HTERT RPE-1 (cell line): Measurements from ENCODE around the gene FBXO11.
"Not testable (repeated sequence)": the region's sequence is repeated elsewhere in the genome, so short reads cannot be mapped to it uniquely, and the experiment has no call there.

ENCODE experiments used
- in situ Hi-C: fragments of 300-500 bp; cut with MboI; formaldehyde crosslinking; loops from 4 replicates; pipeline ENCODE4 v1.14.3; 2020; ENCODE audit warnings: low sequenced_read_pairs

The FBXO11 gene

GRCh38 chr2:47906157-47907038 is at the start of gene FBXO11:
TSS of gene FBXO11 (minus strand) at chr2:47906498. CDS start at chr2:47905720, 778 bp downstream.
- in situ Hi-C loops: no loop called here

DNA sequence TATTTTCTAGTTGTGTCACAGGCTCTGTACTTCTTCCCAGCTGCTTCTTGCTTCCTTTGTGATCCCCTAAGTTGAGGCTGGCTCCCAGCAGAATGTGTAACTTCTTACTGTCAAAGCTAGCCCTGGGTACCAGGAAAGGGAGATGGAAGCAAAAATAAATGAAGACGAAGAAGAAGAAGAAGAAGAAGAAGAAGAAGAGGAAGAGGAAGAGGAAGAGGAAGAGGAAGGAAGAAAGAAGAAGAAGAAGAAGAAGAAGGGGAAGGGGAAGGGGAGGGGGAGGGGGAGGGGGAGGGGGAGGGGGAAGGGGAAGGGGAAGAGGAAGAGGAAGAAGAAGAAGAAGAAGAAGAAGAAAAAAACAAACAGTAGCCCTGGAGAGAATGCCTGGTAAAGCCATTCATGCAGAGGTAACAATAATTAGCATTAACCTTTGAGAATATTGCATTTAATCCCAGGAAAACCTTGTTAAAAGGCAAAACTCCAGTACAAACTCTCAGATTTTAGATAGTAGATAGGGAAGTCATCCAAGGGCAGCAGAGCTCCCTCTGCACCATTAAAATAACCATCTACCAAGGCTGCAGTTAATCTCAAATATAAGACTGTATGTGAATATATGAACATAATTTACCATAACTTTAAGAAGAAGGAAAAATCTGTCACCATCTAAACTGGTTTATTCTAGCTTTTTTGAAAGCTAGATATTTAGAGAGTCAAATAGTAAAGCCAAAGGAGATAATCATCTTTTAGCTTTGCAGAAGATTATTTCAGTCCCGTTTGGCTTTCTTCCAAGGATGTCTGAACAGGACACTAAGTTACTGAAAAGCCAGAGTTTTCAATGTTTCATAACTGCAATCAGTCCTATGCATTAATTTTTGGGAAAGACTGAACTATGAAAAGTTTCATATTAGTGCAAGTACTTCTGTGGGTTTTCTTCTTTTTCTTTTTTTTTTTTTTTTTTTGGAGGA is 44.3 kb upstream of the FBXO11 start:
- in situ Hi-C loops: no loop called here

- in situ Hi-C loops: no loop called here
Observed at GRCh38 chr2:47946593-47946992, 40.3 kb upstream of the FBXO11 start.

DNA sequence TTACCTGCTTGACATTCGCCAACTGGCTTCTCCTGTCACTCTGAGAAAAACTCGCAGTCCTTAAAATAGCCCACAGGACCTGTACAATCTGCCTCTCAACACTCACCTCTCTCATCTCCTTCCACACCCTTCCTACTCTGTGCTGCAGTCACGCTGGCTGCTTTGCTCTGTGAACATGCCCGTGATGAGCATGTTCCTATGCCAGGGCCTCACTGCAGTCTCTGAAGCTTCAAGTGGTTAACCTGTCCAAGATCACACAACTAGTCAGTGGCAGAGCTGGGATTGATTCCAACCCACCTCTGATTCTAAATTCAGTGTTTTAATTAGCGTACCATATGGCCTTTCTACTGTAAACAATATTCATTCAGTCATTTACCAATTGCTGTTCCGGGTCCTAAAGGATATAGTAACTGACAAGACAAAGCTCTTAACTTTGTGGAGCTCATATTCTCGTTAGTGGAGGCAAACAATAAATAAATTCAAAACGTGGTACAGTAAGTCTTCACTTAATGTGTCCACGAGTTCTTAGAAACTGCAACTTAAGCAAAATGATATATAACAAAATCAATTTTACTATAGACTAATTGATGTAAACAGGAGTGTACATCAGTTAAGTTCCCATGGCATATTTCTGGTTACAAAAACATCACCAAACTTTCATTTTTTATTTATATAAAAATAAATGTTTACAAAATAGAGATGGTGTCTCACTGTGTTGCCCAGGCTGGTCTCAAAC is 38.9 kb upstream of the FBXO11 start:
- in situ Hi-C loops: no loop called here

GRCh38 chr2:47941936-47942335 is 35.6 kb upstream of the FBXO11 start:
- in situ Hi-C loops: no loop called here

- in situ Hi-C loops: no loop called here
Observed at GRCh38 chr2:47937677-47938076, 31.4 kb upstream of the FBXO11 start.

- in situ Hi-C loops: no loop called here
Observed at GRCh38 chr2:47935071-47935470, 28.8 kb upstream of the FBXO11 start.

- in situ Hi-C loops: no loop called here
Observed at GRCh38 chr2:47918043-47918442, 11.7 kb upstream of the FBXO11 start.

DNA sequence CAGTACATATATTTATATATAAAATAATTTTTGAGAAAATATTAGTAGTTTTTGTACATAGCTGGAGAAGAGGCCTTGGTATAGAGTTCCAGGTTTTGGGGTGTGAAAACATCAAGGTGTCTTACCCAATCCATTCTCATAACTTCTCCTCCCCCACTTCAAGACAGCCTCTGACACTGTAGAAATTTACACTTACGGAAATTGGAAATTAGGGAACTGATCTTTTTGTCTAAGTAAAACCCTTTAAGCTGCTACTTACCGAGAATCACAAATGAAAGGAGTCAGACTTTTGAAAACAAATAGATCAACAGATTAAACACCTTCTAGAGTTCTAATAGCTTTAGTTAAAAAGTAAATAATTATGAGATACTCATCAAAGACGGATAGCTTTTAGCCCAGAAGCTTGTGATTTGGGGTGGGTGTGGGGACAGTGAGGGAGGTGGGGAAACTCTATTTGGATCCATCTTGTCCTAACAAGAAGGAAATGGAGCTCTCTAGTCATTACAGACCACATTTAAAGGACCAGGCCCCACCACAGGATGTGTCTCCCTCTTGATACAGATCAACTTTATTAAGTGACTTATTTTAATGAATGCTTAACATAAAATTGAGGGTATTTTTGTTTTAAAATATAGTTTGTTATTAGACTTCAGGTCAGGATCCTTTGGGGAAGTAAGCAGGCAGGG is 11.1 kb upstream of the FBXO11 start:
- in situ Hi-C loops: no loop called here

GRCh38 chr2:47916412-47916811 is 10.1 kb upstream of the FBXO11 start:
- in situ Hi-C loops: no loop called here

- in situ Hi-C loops: not testable (repeated sequence)
Observed at GRCh38 chr2:47910662-47911061, 4.4 kb upstream of the FBXO11 start.

DNA sequence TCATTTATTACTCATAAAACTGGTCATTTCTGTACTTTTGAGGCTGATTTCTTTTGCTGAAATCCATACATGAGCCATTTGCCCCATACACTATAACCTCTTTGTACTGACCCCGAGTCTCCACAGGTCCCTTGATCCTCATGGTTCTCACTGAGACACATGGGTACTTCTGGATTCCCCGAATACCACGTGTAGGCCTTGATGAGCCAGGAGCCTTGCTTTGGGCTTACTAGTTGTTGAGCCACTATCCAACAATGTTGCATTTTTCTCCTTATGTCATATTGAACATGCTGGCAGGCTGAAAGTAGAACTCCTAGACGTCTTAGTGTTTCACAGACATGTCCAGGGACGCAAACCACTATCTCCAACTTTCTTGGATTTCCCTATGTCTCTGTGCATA is 2.4 kb upstream of the FBXO11 start:
- in situ Hi-C loops: no loop called here

- in situ Hi-C loops: no loop called here
Observed at GRCh38 chr2:47907039-47907781, 912 bp upstream of the FBXO11 start.

DNA sequence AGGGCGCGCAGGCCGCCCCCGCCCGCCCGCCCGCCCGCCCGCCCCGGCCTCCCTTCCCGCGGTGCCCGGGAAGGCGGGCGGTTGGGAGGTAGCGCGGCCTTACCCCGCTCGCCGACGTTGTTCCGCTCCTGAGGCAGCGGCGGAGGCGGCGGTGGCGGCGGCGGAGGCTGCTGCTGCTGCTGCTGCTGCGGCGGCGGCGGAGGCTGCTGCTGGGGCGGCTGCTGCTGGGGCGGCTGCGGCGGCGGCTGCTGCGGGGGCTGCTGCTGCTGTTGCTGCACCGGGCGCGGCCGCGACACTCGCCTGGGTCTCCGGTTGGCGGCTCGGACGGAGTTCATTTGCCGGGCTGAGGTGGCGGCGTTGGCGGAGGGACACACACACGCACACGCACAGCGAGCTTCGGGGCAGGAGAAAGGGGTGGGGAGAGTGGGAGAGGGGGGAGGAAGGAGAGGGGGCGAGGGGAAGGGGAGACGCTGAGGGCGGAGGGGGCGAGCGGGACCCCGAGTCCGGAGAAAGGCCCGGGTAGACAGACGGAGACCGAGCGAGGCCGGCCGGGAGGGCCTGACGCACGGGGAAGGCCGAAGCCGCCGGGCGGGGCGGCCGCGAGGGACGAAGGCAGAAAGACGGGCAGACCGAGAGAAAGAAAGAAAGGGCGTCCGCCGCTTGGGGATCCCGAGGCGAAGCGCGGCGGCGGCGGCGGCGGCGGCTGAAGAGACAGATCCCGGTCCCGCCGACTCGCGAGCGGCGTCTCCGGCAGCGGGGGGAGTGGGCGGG is 727 bp downstream of the FBXO11 start:
- in situ Hi-C loops: no loop called here

- in situ Hi-C loops: no loop called here
Observed at GRCh38 chr2:47903781-47904490, 2.4 kb downstream of the FBXO11 start.

GRCh38 chr2:47901892-47902291 is 4.4 kb downstream of the FBXO11 start:
- in situ Hi-C loops: not testable (repeated sequence)

DNA sequence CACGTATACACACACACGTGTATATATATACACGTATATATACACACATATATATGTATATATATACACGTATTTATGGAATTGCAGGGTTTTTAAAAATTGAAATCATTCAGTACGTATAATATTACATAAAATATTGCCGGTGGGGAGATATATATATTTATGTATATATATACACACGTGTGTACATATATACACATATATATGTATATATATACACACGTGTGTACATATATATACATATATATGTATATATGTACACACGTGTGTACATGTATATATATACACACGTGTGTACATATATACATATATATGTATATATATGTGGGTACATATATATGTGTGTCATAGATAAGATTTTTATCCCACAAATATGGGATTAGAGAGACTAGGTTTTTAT is 5.4 kb downstream of the FBXO11 start:
- in situ Hi-C loops: no loop called here
